Hepatocyte (in vitro differentiated cells): ENCODE measurements around the gene MYL6. TPM values are rescaled to one million over a fixed set of nuclear protein-coding genes. Genes with fewer than 3 reads are reported as not detected.

ENCODE experiments used
- DNase-seq: peaks from one replicate; pipeline ENCODE4 v3.0.0-alpha.2; 2016; ENCODE audit warnings: low spot score
- H2AFZ ChIP-seq: fragments of 200-600 bp; sonication (generic); 2 replicates; pipeline ENCODE4 v1.6.0; 2016; ENCODE audit warnings: antibody characterized with exemption, mild to moderate bottlenecking
- H3K27ac ChIP-seq: fragments of 200-600 bp; sonication (generic); 2 replicates; pipeline ENCODE4 v1.5.1; 2016; ENCODE audit warnings: mild to moderate bottlenecking
- H3K27me3 ChIP-seq: fragments of 200-600 bp; sonication (generic); 2 replicates; pipeline ENCODE4 v1.6.1; 2016
- H3K36me3 ChIP-seq: fragments of 200-600 bp; sonication (generic); replicated peaks from 2 replicates; pipeline ENCODE4 v1.5.1; 2016; ENCODE audit warnings: low read depth; ENCODE audit not compliant: insufficient read depth
- H3K4me1 ChIP-seq: fragments of 200-600 bp; sonication (generic); 2 replicates; pipeline ENCODE4 v1.5.1; 2016; ENCODE audit warnings: mild to moderate bottlenecking, moderate library complexity; ENCODE audit not compliant: insufficient read depth
- H3K4me2 ChIP-seq: fragments of 200-600 bp; sonication (generic); 2 replicates; pipeline ENCODE4 v1.6.0; 2016
- H3K4me3 ChIP-seq: fragments of 200-600 bp; sonication (generic); 2 replicates; pipeline ENCODE4 v1.5.1; 2016; ENCODE audit warnings: mild to moderate bottlenecking
- H3K79me2 ChIP-seq: fragments of 200-600 bp; sonication (generic); 2 replicates; pipeline ENCODE4 v1.6.0; 2017; ENCODE audit warnings: mild to moderate bottlenecking
- H3K9me2 ChIP-seq: fragments of 200-600 bp; sonication (generic); replicated peaks from 2 replicates; pipeline ENCODE4 v1.6.0; 2017; ENCODE audit warnings: mild to moderate bottlenecking; ENCODE audit not compliant: insufficient read depth
- H3K9me3 ChIP-seq: fragments of 200-600 bp; sonication (generic); 2 replicates; pipeline ENCODE4 v1.5.1; 2016; ENCODE audit warnings: low read depth, mild to moderate bottlenecking
- H4K20me1 ChIP-seq: fragments of 200-600 bp; sonication (generic); 2 replicates; pipeline ENCODE4 v1.6.0; 2016; ENCODE audit warnings: mild to moderate bottlenecking; ENCODE audit not compliant: insufficient read depth, poor library complexity, severe bottlenecking
- EZH2 ChIP-seq: fragments of 200-600 bp; sonication (generic); IDR thresholded peaks from 2 replicates; pipeline ENCODE4 v1.6.1; 2016; ENCODE audit warnings: antibody characterized with exemption, mild to moderate bottlenecking, borderline replicate concordance
- EZH2phosphoT487 ChIP-seq: fragments of 200-600 bp; sonication (generic); IDR thresholded peaks from one replicate; pipeline ENCODE4 v1.6.1; 2018; ENCODE audit warnings: antibody characterized with exemption, mild to moderate bottlenecking, low read depth, moderate library complexity; ENCODE audit not compliant: unreplicated experiment, severe bottlenecking
- WGBS: methylation state at CpG from one replicate; pipeline ENCODE4 v1.1.6; 2016; ENCODE audit warnings: low lambda C conversion rate; ENCODE audit errors: missing lambda C conversion rate; 5-methylcytosine and 5-hydroxymethylcytosine counted together
- polyA plus RNA-seq: library from polyadenylated mRNA; unstranded; fragments of >200 nt; fragmentation: Nextera tagmentation; extraction: Ambion mirVana; gene quantifications from 2 replicates; pipeline ENCODE4 v1.2.1, GENCODE V29; 2016
- total RNA-seq: library from RNA; depleted of rRNA; stranded (reverse); fragments of >200 nt; gene quantifications from 2 replicates; pipeline ENCODE4 v1.2.3, GENCODE V29; 2014
- TF ChIP-seq, protein P1 (sequence below): fragments of 200-600 bp; sonication (generic); IDR thresholded peaks from 2 replicates; pipeline ENCODE4 v1.5.1; 2016; ENCODE audit warnings: antibody characterized with exemption, mild to moderate bottlenecking; ENCODE audit not compliant: poor library complexity

The MYL6 gene
- total and polyA plus RNA-seq, 2 experiments from 2014 or later = 1,441 to 2,273 TPM

DNA sequence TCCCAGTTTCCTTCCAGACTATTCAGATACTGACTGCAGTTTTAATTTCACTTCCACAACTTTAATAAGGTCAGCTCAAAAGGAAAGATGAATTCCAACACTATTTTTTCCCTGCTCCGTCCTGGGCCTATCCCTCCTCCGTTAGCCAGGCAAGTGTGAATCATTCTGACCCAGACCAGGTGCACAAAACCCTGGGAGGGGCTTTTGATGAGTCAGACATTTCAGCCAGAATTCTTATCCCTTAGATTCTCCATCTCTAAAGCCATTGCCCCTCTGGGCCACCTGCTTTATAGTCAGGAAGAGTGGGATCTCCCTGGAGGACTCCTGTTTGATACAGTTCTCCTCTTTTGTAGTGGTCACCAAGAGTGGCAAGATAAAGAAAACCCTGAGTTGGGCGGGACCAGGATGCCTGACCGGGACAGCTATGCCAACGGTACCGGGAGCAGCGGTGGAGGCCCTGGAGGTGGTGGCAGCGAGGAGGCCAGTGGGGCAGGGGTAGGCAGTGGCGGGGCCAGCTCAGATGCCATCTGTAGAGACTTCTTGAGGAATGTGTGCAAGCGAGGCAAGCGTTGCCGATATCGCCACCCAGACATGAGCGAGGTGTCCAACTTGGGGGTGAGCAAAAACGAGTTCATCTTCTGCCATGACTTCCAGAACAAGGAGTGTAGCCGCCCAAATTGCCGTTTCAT, 37.9 kb upstream of the MYL6 start:
- H4K20me1 ChIP-seq = peaks cover 2% of the 10 kb centered on the region
- H3K27me3 ChIP-seq = no peaks in the 10 kb centered on the region
- no peak for TF ChIP-seq EZH2
- TF ChIP-seq, protein P1, sequence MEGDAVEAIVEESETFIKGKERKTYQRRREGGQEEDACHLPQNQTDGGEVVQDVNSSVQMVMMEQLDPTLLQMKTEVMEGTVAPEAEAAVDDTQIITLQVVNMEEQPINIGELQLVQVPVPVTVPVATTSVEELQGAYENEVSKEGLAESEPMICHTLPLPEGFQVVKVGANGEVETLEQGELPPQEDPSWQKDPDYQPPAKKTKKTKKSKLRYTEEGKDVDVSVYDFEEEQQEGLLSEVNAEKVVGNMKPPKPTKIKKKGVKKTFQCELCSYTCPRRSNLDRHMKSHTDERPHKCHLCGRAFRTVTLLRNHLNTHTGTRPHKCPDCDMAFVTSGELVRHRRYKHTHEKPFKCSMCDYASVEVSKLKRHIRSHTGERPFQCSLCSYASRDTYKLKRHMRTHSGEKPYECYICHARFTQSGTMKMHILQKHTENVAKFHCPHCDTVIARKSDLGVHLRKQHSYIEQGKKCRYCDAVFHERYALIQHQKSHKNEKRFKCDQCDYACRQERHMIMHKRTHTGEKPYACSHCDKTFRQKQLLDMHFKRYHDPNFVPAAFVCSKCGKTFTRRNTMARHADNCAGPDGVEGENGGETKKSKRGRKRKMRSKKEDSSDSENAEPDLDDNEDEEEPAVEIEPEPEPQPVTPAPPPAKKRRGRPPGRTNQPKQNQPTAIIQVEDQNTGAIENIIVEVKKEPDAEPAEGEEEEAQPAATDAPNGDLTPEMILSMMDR = no peak
- TF ChIP-seq EZH2phosphoT487 = no peak
- H3K4me3 ChIP-seq = no peak overlapping the region
- H3K4me1 ChIP-seq = peaks cover 14% of the 10 kb centered on the region
- DNase-seq = no peak
- WGBS = 93% methylated on average over 17 of the region's 17 CpGs
- no peaks in the 10 kb centered on the region for H3K9me3 ChIP-seq
- no peak overlapping the region for H2AFZ ChIP-seq
- peaks cover 13% of the 10 kb centered on the region for H3K79me2 ChIP-seq
- peak overlapping the region; percentile 67 for H3K27ac ChIP-seq
- no peaks in the 10 kb centered on the region for H3K9me2 ChIP-seq
- no peaks in the 10 kb centered on the region for H3K36me3 ChIP-seq
- H3K4me2 ChIP-seq = no peak overlapping the region

GRCh38 chr12:56121204-56121870, 36.8 kb upstream of the MYL6 start:
- Histone ChIP-seq H3K9me2 (no peaks in the 10 kb centered on the region), H3K79me2 (peaks cover 14% of the 10 kb centered on the region), H3K27me3 (no peaks in the 10 kb centered on the region), H2AFZ (no peak overlapping the region), H3K4me1 (peaks cover 15% of the 10 kb centered on the region), H3K4me2 (no peak overlapping the region), H3K36me3 (no peaks in the 10 kb centered on the region), H3K9me3 (no peaks in the 10 kb centered on the region), H4K20me1 (peaks cover 2% of the 10 kb centered on the region), H3K4me3 (no peak overlapping the region), H3K27ac (no peak overlapping the region)
- DNase-seq = no peak
- 92% methylated on average over 11 of the region's 11 CpGs for WGBS
- TF ChIP-seq, protein P1 = no peak

DNA sequence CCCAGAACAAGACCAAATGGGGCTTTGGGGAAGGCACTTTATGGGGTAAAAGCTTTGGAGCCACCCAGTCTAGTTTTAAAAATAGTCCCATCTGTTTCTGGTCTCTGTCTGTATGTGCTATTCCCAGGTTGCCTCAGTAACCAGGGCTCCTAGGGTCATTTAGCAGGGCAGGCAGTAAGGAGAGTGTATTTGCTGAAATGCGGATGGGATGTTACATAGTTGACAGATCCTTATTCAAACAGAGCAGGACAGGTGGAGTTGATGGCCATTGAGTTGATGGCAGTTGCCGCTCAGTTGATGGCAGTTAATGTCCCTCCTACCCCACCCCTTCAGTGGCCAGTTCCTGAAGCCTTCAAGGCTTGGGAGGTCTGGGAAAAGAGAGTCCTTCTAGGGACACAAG, 35.5 kb upstream of the MYL6 start:
- H3K4me1 ChIP-seq = peaks cover 24% of the 10 kb centered on the region
- no peaks in the 10 kb centered on the region for H3K36me3 ChIP-seq
- H3K27ac ChIP-seq = no peak overlapping the region
- no peak for TF ChIP-seq EZH2
- no peak for TF ChIP-seq EZH2phosphoT487
- TF ChIP-seq, protein P1 = no peak
- H3K9me3 ChIP-seq = no peaks in the 10 kb centered on the region
- H3K4me2 ChIP-seq = no peak overlapping the region
- H3K27me3 ChIP-seq = no peaks in the 10 kb centered on the region
- H2AFZ ChIP-seq = no peak overlapping the region
- WGBS = 48% methylated on average over 2 of the region's 2 CpGs
- no peak for DNase-seq
- H4K20me1 ChIP-seq = peaks cover 1% of the 10 kb centered on the region
- peaks cover 7% of the 10 kb centered on the region for H3K79me2 ChIP-seq
- H3K9me2 ChIP-seq = no peaks in the 10 kb centered on the region
- H3K4me3 ChIP-seq = no peak overlapping the region
